Thoracic aorta (tissue), 2 donors: ENCODE measurements around the gene RNH1. TPM values are rescaled to one million over a fixed set of nuclear protein-coding genes. Genes with fewer than 3 reads are reported as not detected.

Source experiments
- ATAC-seq: fragments of 150-250 bp; one replicate; pipeline ENCODE4 v1.8.0; 2017; ENCODE audit warnings: low read depth; ENCODE audit not compliant: insufficient number of reproducible peaks, low FRiP score
- DNase-seq: peaks from one replicate; pipeline ENCODE4 v3.0.0-alpha.2; 2020; ENCODE audit warnings: low spot score
- H3K27ac ChIP-seq, 2 donors: fragments of 200-600 bp; sonication (generic); 1 replicate in 1 of 2; 2 replicates in 1 of 2; pipeline ENCODE4 v1.5.1; 2016; ENCODE audit warnings: mild to moderate bottlenecking in 2 of 2, moderate library complexity in 2 of 2
- H3K27me3 ChIP-seq: fragments of 200-600 bp; sonication (generic); replicated peaks from 2 replicates; pipeline ENCODE4 v1.6.0; 2016; ENCODE audit warnings: mild to moderate bottlenecking; ENCODE audit not compliant: insufficient read depth
- H3K36me3 ChIP-seq: fragments of 200-600 bp; sonication (generic); one replicate; pipeline ENCODE4 v1.5.1; 2016
- H3K4me1 ChIP-seq, 2 donors: fragments of 200-600 bp; sonication (generic); 1 replicate in 1 of 2; 2 replicates in 1 of 2; pipeline versions ENCODE4 v1.5.1 to v1.6.0; 2016; ENCODE audit warnings: low read depth in 2 of 2, mild to moderate bottlenecking in 1 of 2; ENCODE audit not compliant: control insufficient read depth in 1 of 2
- H3K4me3 ChIP-seq: fragments of 200-600 bp; sonication (generic); 2 replicates; pipeline ENCODE4 v1.5.1; 2016; ENCODE audit warnings: mild to moderate bottlenecking
- H3K9me3 ChIP-seq: fragments of 200-600 bp; sonication (generic); 2 replicates; pipeline ENCODE4 v1.5.1; 2016
- CTCF ChIP-seq: fragments of 200-600 bp; sonication (generic); IDR thresholded peaks from one replicate; pipeline ENCODE4 v1.5.1; 2019; ENCODE audit warnings: antibody characterized with exemption
- total RNA-seq, 2 donors: library from RNA; depleted of rRNA; stranded (reverse); fragments of >200 nt; gene quantifications; one replicate each; pipeline versions ENCODE4 v1.1.0 to v1.2.3, GENCODE V29; 2016

RNH1 gene
- total RNA-seq, 2 donors from 2014 or later, result 224 to 355 TPM

GRCh38 chr11:468493-468892 is 38.5 kb downstream of the RNH1 start:
- H3K9me3 ChIP-seq, result no peaks in the 10 kb centered on the region
- H3K27me3 ChIP-seq, result no peaks in the 10 kb centered on the region
- H3K27ac ChIP-seq, result peak overlapping the region; percentile 71 to 87
- ATAC-seq, result no peak
- H3K4me1 ChIP-seq, result peaks cover 7 to 15% of the 10 kb centered on the region in 2 donors
- peak overlapping the region; percentile 59 for H3K4me3 ChIP-seq
- TF ChIP-seq CTCF, result no peak
- no peaks in the 10 kb centered on the region for H3K36me3 ChIP-seq
- DNase-seq, result no peak

- H3K4me3 ChIP-seq, result no peak overlapping the region
- DNase-seq (no peak), ATAC-seq (no peak)
- no peaks in the 10 kb centered on the region for H3K9me3 ChIP-seq
- no peaks in the 10 kb centered on the region for H3K36me3 ChIP-seq
- H3K27ac ChIP-seq, result peak overlapping the region; percentile 71 to 87
- peaks cover 7 to 15% of the 10 kb centered on the region in 2 donors for H3K4me1 ChIP-seq
- H3K27me3 ChIP-seq, result no peaks in the 10 kb centered on the region
- no peak for TF ChIP-seq CTCF
Observed at GRCh38 chr11:468036-468435, 39.0 kb downstream of the RNH1 start.

GRCh38 chr11:465896-466530 is 41.0 kb downstream of the RNH1 start:
- H3K4me1 ChIP-seq, result peaks cover 7 to 15% of the 10 kb centered on the region in 2 donors
- no peaks in the 10 kb centered on the region for H3K27me3 ChIP-seq
- DNase-seq, result no peak
- no peaks in the 10 kb centered on the region for H3K9me3 ChIP-seq
- H3K27ac ChIP-seq, result no peak overlapping the region
- no peak for TF ChIP-seq CTCF
- no peak for ATAC-seq
- H3K36me3 ChIP-seq, result no peaks in the 10 kb centered on the region
- no peak overlapping the region for H3K4me3 ChIP-seq

- no peak for TF ChIP-seq CTCF
- Histone ChIP-seq H3K9me3 (no peaks in the 10 kb centered on the region), H3K4me3 (no peak overlapping the region), H3K36me3 (peaks cover 15% of the 10 kb centered on the region), H3K27ac (no peak overlapping the region), H3K27me3 (no peaks in the 10 kb centered on the region), H3K4me1 (peaks cover 0 to 6% of the 10 kb centered on the region in 2 donors)
- DNase-seq (no peak), ATAC-seq (no peak)
Observed at GRCh38 chr11:464316-464715, 42.7 kb downstream of the RNH1 start.

- no peaks in the 10 kb centered on the region for H3K27me3 ChIP-seq
- H3K27ac ChIP-seq, result no peak overlapping the region
- TF ChIP-seq CTCF, result no peak
- peaks cover 16% of the 10 kb centered on the region for H3K36me3 ChIP-seq
- ATAC-seq (no peak), DNase-seq (no peak)
- H3K4me1 ChIP-seq, result no peaks in the 10 kb centered on the region
- no peak overlapping the region for H3K4me3 ChIP-seq
- no peaks in the 10 kb centered on the region for H3K9me3 ChIP-seq
Observed at GRCh38 chr11:462107-462890, 44.7 kb downstream of the RNH1 start.
